ENCODE data around the gene EVPL. TPM values are rescaled to one million over a fixed set of nuclear protein-coding genes. Genes with fewer than 3 reads are reported as not detected.

The EVPL gene
- total RNA-seq, 6 experiments from 2014 or later: 0.62 TPM; not detected in 5

GRCh38 chr17:76022285-76022684, 4.8 kb downstream of the EVPL start:
- no peaks in the 10 kb centered on the region for H3K9me3 ChIP-seq
- no peaks in the 10 kb centered on the region for H3K36me3 ChIP-seq
- no peak overlapping the region for H3K27ac ChIP-seq
- H3K4me3 ChIP-seq: no peak overlapping the region
- H3K27me3 ChIP-seq: no peaks in the 10 kb centered on the region
- WGBS (ENCODE audit: insufficient coverage, low coverage, low lambda C conversion rate, missing lambda C conversion rate): 40% methylated on average over 1 of the region's 24 CpGs
- TF ChIP-seq POLR2A (IDR thresholded peaks at IDR 0.05) (no peak), CTCF (IDR thresholded peaks at IDR 0.05) (no peak)
- H3K4me1 ChIP-seq: no peaks in the 10 kb centered on the region
- DNase-seq: no peak
- intact Hi-C loops (cut with DNase I): no loop called here
- no peak for ATAC-seq

- Histone ChIP-seq H3K9me3 (no peaks in the 10 kb centered on the region), H3K4me3 (no peak overlapping the region), H3K4me1 (no peaks in the 10 kb centered on the region), H3K36me3 (no peaks in the 10 kb centered on the region), H3K27me3 (no peaks in the 10 kb centered on the region), H3K27ac (no peak overlapping the region)
- TF ChIP-seq CTCF (IDR thresholded peaks at IDR 0.05): no peak
- no peak for TF ChIP-seq POLR2A (IDR thresholded peaks at IDR 0.05)
- intact Hi-C loops (cut with DNase I): loop anchor here in 1 of 2 donors (10.0 kb wide), 1 partner anchor 265 kb away; no protein-coding TSS in a partner anchor
- DNase-seq (no peak), ATAC-seq (no peak)
- 80% methylated on average over 6 of the region's 6 CpGs for WGBS (ENCODE audit: insufficient coverage, low coverage, low lambda C conversion rate, missing lambda C conversion rate)
Measured at GRCh38 chr17:76019833-76020467, 7.2 kb downstream of the EVPL start.

GRCh38 chr17:76018801-76019200, 8.3 kb downstream of the EVPL start:
- Histone ChIP-seq H3K27me3 (no peaks in the 10 kb centered on the region), H3K27ac (no peak overlapping the region), H3K4me1 (no peaks in the 10 kb centered on the region), H3K4me3 (no peak overlapping the region), H3K36me3 (no peaks in the 10 kb centered on the region), H3K9me3 (no peaks in the 10 kb centered on the region)
- TF ChIP-seq POLR2A (IDR thresholded peaks at IDR 0.05) (no peak), CTCF (IDR thresholded peaks at IDR 0.05) (no peak)
- intact Hi-C loops (cut with DNase I): loop anchor here in 1 of 2 donors (10.0 kb wide), 1 partner anchor 266 kb away; no protein-coding TSS in a partner anchor
- WGBS (ENCODE audit: insufficient coverage, low coverage, low lambda C conversion rate, missing lambda C conversion rate): no CpG with 5 or more reads among the region's 13 CpGs
- DNase-seq: no peak
- no peak for ATAC-seq

DNA sequence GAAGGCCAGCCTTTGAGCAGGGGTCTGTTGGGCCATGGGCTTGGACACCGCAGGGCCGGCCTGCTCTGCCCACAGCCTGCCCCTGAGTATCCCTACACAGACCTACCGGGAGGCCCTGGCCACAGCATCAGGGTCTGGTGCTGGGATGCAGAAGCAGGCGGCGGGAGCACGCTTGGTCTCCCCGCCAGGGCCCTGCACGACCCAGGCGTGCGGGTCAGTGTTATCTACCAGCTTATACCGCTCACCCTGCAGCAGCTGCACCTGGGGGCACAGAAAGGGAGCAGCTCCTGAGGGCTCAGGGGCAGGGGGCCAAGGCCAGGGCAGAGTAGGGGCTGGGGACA, 8.8 kb downstream of the EVPL start:
- DNase-seq: no peak
- intact Hi-C loops (cut with DNase I): loop anchor here in 1 of 2 donors (10.0 kb wide), 1 partner anchor 266 kb away; no protein-coding TSS in a partner anchor

More for the DNA sequence above, 8.8 kb downstream of the EVPL start:
- H3K27ac ChIP-seq: no peak overlapping the region
- no CpG with 5 or more reads among the region's 11 CpGs for WGBS (ENCODE audit: insufficient coverage, low coverage, low lambda C conversion rate, missing lambda C conversion rate)
- H3K4me3 ChIP-seq: no peak overlapping the region
- no peaks in the 10 kb centered on the region for H3K36me3 ChIP-seq
- H3K4me1 ChIP-seq: no peaks in the 10 kb centered on the region
- no peaks in the 10 kb centered on the region for H3K9me3 ChIP-seq
- H3K27me3 ChIP-seq: no peaks in the 10 kb centered on the region
- no peak for ATAC-seq
- no peak for TF ChIP-seq CTCF (IDR thresholded peaks at IDR 0.05)
- no peak for TF ChIP-seq POLR2A (IDR thresholded peaks at IDR 0.05)

Measured in right lobe of liver (tissue), 6 donors.